Measurements from ENCODE around the gene ZBTB46.

GRCh38 chr20:63836458-63837344 is 5.6 kb upstream of the ZBTB46 start:
- TF ChIP-seq CTCF (conservative IDR thresholded peaks at IDR 0.05 in 1 of 2, IDR thresholded peaks at IDR 0.05 in 1 of 2; ENCODE audit: low read depth in 1 of 2, low read length in 2 of 2) (no peak), EZH2 (IDR thresholded peaks at IDR 0.05; ENCODE audit: low read length, missing control alignments) (no peak)
